Left lung (tissue), 10 donors: Measurements from ENCODE around the gene ZBED2. TPM values are rescaled to one million over a fixed set of nuclear protein-coding genes. Genes with fewer than 3 reads are reported as not detected.
A peak's percentile ranks its signal among the peaks of the same experiment; 100 is the strongest.
"Not testable (repeated sequence)": the region's sequence is repeated elsewhere in the genome, so short reads cannot be mapped to it uniquely, and the experiment has no call there.

Experiments used
- ATAC-seq: fragments of 200-7000 bp; cut with Tn5 transposase; one replicate; pipeline ENCODE4 v1.9.1; 2020; ENCODE audit warnings: moderate library complexity
- DNase-seq, 4 donors: peaks; one replicate each; pipeline ENCODE4 v3.0.0-alpha.2; 2013 to 2020
- H3K27ac ChIP-seq, 2 donors: fragments of 200-600 bp; sonication (generic) in 1 of 2; one replicate each; pipeline versions ENCODE4 v1.5.0 to v1.8.0; 2020 to 2021
- H3K27me3 ChIP-seq, 2 donors: fragments of 200-600 bp; sonication (generic) in 1 of 2; one replicate each; pipeline versions ENCODE4 v1.5.0 to v1.8.0; 2020 to 2021
- H3K36me3 ChIP-seq, 2 donors: fragments of 200-600 bp; sonication (generic) in 1 of 2; one replicate each; pipeline versions ENCODE4 v1.5.0 to v1.8.0; 2020 to 2021
- H3K4me1 ChIP-seq, 2 donors: fragments of 200-600 bp; one replicate each; pipeline ENCODE4 v1.8.0; 2021
- H3K4me3 ChIP-seq, 2 donors: fragments of 200-600 bp; sonication (generic) in 1 of 2; one replicate each; pipeline versions ENCODE4 v1.5.0 to v1.8.0; 2020 to 2021; ENCODE audit warnings: mild to moderate bottlenecking in 1 of 2
- H3K9me3 ChIP-seq, 2 donors: fragments of 200-600 bp; sonication (generic) in 1 of 2; one replicate each; pipeline versions ENCODE4 v1.5.0 to v1.8.0; 2020 to 2021
- intact Hi-C, 2 donors: fragments of 100-400 bp; cut with DNase I; formaldehyde crosslinking; loops; one replicate each; pipeline versions ENCODE4 v1.11.2 to v1.14.2; 2022
- polyA plus RNA-seq, 6 donors: library from polyadenylated mRNA; unstranded; fragments of 120-200 nt; gene quantifications; one replicate each; pipeline ENCODE4 v1.2.1, GENCODE V29; 2013; ENCODE audit not compliant: insufficient read length in 6 of 6
- total RNA-seq, 2 donors: library from RNA; stranded (reverse); fragmentation: NEBNext Ultra II Directional; extraction: Animal tissue kit (Norgen Biotek cat#: 25700); gene quantifications; one replicate each; pipeline ENCODE4 v1.2.1, GENCODE V29; 2021
- TF ChIP-seq, protein P1 (sequence below), 2 donors: fragments of 200-600 bp; sonication (generic) in 1 of 2; IDR thresholded peaks; one replicate each; pipeline versions ENCODE4 v1.5.0 to v1.8.0; 2021; ENCODE audit warnings: antibody characterized with exemption in 2 of 2
- donor health status: DM: no; HTN: yes; CAD: no.
- donor health status: DM: no; HTN: no; CAD: no.

Gene ZBED2
- total and polyA plus RNA-seq, 8 donors = 0.11 to 19.2 (median 0.21) TPM

DNA sequence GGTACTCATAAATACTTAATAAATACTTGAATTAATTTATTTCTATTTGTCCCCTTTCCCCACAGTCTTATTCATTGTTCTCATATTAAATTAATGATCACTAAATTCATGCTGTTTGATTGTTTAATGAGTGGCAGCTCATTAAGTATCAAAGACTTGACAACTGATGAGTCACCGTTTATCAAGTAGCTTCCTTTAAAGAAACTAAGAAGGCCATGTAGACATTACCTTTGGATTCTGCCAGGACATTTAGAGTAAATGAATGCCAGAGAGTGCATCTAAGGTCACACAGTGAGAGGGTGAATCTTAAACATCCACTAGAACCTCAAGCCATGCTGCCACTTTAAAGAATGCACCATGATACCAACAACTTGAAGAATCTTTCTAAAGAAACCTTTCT, 23.9 kb downstream of the ZBED2 start:
- H3K4me1 ChIP-seq = no peaks in the 10 kb centered on the region
- ATAC-seq (no peak), DNase-seq (no peak)
- H3K4me3 ChIP-seq = no peak overlapping the region
- H3K36me3 ChIP-seq = no peaks in the 10 kb centered on the region
- TF ChIP-seq, protein P1, sequence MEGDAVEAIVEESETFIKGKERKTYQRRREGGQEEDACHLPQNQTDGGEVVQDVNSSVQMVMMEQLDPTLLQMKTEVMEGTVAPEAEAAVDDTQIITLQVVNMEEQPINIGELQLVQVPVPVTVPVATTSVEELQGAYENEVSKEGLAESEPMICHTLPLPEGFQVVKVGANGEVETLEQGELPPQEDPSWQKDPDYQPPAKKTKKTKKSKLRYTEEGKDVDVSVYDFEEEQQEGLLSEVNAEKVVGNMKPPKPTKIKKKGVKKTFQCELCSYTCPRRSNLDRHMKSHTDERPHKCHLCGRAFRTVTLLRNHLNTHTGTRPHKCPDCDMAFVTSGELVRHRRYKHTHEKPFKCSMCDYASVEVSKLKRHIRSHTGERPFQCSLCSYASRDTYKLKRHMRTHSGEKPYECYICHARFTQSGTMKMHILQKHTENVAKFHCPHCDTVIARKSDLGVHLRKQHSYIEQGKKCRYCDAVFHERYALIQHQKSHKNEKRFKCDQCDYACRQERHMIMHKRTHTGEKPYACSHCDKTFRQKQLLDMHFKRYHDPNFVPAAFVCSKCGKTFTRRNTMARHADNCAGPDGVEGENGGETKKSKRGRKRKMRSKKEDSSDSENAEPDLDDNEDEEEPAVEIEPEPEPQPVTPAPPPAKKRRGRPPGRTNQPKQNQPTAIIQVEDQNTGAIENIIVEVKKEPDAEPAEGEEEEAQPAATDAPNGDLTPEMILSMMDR (IDR thresholded peaks at IDR 0.05) = no peak
- no peak overlapping the region for H3K27ac ChIP-seq
- intact Hi-C loops = no loop called here
- no peaks in the 10 kb centered on the region for H3K9me3 ChIP-seq
- no peaks in the 10 kb centered on the region for H3K27me3 ChIP-seq

DNA sequence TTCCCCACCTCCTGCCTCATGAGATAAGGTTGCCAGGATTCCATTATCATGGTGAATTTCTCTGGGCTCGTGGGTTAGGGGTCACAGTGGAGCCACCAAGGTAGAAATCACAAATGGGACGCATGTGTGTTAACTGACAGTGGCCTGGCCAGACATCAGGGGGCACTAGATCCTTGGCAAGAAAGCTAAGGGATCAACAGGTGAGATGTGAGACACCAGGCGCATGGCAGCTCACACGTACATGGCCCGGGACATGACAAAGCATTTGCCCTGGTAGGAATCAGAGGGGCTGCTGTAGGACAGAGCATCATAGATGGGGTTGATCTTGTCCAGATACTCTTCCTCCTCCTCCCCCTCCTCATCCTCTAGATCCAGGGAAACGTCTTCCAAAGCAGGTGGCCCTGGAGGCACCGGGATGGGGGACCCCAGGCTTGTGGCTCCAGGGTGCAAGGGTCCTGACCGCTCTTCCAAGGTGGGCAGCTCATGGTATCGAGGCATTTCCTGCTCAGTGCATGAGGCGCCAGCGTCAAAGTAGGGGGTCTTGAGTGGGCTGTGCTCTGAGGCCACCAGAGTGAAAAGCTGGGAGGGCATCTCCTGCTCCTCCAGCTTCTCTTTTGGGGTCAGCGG, 24.6 kb downstream of the ZBED2 start:
- intact Hi-C loops = no loop called here

DNA sequence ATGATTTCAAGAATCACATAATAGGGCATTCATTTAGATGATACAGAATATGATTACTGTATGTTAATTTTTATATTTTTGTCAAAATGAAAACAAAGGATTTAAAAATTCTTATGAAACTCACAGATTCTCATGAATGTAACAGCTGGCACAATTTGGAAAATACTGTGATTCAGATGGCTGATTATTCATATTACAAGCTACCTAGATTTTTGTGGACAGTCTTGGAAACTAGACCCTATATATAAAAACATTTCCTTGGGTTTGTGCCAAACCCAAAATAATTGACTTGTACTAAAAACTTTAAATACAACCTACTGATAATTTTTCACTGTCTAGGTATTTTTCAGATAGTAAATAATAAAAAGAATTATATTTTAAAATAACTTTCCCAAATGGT, 26.2 kb downstream of the ZBED2 start:
- DNase-seq (no peak), ATAC-seq (no peak)
- Histone ChIP-seq H3K9me3 (no peaks in the 10 kb centered on the region), H3K36me3 (no peaks in the 10 kb centered on the region), H3K4me1 (no peaks in the 10 kb centered on the region), H3K27me3 (no peaks in the 10 kb centered on the region), H3K4me3 (no peak overlapping the region), H3K27ac (no peak overlapping the region)
- intact Hi-C loops = no loop called here
- TF ChIP-seq, protein P1 (IDR thresholded peaks at IDR 0.05) = no peak

More for the DNA sequence above, 24.6 kb downstream of the ZBED2 start:
- Histone ChIP-seq H3K4me1 (no peaks in the 10 kb centered on the region), H3K4me3 (no peak overlapping the region), H3K27me3 (no peaks in the 10 kb centered on the region), H3K27ac (no peak overlapping the region), H3K9me3 (no peaks in the 10 kb centered on the region), H3K36me3 (no peaks in the 10 kb centered on the region)
- DNase-seq (peak in 1 of 4 donors; percentile 36), ATAC-seq (no peak)
- TF ChIP-seq, protein P1 (IDR thresholded peaks at IDR 0.05) = no peak

DNA sequence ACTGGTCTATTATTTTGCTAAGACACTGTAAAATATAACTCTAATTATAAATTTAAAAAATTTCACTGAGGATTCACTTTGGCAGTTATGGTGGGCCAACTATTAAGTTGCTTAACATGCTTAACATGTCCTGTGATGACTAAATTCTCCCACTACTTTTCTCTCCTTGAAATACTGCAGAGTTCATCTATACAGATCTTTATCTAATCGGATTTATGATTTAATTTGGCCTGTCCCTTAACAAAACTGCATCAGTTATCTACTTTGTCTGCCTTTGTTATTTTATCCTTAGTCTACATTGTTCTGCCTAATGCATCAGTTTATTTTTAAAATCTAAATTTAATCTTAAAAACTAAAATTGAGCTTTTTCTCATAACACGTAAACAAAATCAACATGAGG, 26.8 kb downstream of the ZBED2 start:
- Histone ChIP-seq H3K36me3 (no peaks in the 10 kb centered on the region), H3K9me3 (no peaks in the 10 kb centered on the region), H3K27ac (no peak overlapping the region), H3K27me3 (no peaks in the 10 kb centered on the region), H3K4me3 (no peak overlapping the region), H3K4me1 (no peaks in the 10 kb centered on the region)
- TF ChIP-seq, protein P1 (IDR thresholded peaks at IDR 0.05) = no peak
- intact Hi-C loops = no loop called here
- ATAC-seq (no peak), DNase-seq (no peak)

DNA sequence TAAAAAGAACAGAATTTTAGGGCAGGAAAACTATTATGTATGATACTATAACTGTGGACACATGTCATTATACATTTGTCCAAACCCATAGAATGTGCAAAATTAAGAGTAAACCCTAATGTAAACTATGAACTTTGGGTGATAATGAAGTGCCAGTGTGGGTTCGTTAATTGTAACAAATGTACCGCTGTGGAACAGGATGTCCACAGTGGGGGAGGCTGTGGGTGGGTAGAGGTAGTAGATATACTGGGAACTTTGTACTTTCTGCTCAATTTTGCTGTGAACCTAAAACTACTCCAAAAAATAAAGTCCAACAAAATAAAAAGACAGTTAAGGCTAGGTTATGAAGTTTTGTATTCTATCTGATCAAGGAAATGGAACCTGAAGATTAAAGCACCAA, 28.3 kb downstream of the ZBED2 start:
- H3K36me3 ChIP-seq = no peaks in the 10 kb centered on the region
- no peak for DNase-seq
- no peak overlapping the region for H3K4me3 ChIP-seq
- no peak for ATAC-seq
- H3K9me3 ChIP-seq = no peaks in the 10 kb centered on the region
- H3K4me1 ChIP-seq = no peaks in the 10 kb centered on the region
- TF ChIP-seq, protein P1 (IDR thresholded peaks at IDR 0.05) = no peak
- intact Hi-C loops = no loop called here
- H3K27me3 ChIP-seq = no peaks in the 10 kb centered on the region
- H3K27ac ChIP-seq = no peak overlapping the region

DNA sequence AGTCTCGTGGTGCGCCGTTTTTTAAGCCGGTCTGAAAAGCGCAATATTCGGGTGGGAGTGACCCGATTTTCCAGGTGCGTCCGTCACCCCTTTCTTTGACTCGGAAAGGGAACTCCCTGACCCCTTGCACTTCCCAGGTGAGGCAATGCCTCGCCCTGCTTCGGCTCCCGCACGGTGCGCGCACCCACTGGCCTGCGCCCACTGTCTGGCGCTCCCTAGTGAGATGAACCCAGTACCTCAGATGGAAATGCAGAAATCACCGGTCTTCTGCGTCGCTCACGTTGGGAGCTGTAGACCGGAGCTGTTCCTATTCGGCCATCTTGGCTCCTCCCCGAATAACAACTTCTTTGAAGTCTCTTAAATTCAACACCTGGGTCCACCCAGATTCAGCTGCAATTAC, 33.2 kb downstream of the ZBED2 start:
- H3K4me1 ChIP-seq, intact Hi-C loops, H3K4me3 ChIP-seq, H3K36me3 ChIP-seq, H3K9me3 ChIP-seq, H3K27ac ChIP-seq, ATAC-seq, DNase-seq, H3K27me3 ChIP-seq: not testable (repeated sequence)
